Testis (tissue), 3 donors: Measurements from ENCODE around the gene STAT5B. TPM values are rescaled to one million over a fixed set of nuclear protein-coding genes. Genes with fewer than 3 reads are reported as not detected.

Experiments used
- DNase-seq: peaks from one replicate; pipeline ENCODE4 v3.0.0-alpha.2; 2019
- H3K27ac ChIP-seq, 2 donors: fragments of 200-600 bp; sonication (generic); one replicate each; pipeline ENCODE4 v1.5.1; 2019
- H3K27me3 ChIP-seq: fragments of 200-600 bp; sonication (generic); one replicate; pipeline ENCODE4 v1.5.1; 2019
- H3K36me3 ChIP-seq: fragments of 200-600 bp; sonication (generic); one replicate; pipeline ENCODE4 v1.5.1; 2017; ENCODE audit warnings: low read depth; ENCODE audit errors: missing control alignments
- H3K4me1 ChIP-seq: fragments of 200-600 bp; sonication (generic); one replicate; pipeline ENCODE4 v1.5.1; 2019
- H3K4me3 ChIP-seq, 2 donors: fragments of 200-600 bp; sonication (generic); one replicate each; pipeline ENCODE4 v1.5.1; 2017 to 2019
- H3K9me3 ChIP-seq: fragments of 200-600 bp; sonication (generic); one replicate; pipeline ENCODE4 v1.5.1; 2017
- CTCF ChIP-seq, 3 experiments: fragments of 450-650 bp in 2 of 3; fragments of 200-600 bp in 1 of 3; sonication (generic) in 1 of 3; IDR thresholded peaks; one replicate each; pipeline ENCODE4 v1.5.1; 2016 to 2019; ENCODE audit warnings: antibody characterized with exemption in 3 of 3, mild to moderate bottlenecking in 2 of 3, moderate library complexity in 1 of 3
- POLR2A ChIP-seq: fragments of 450-650 bp; IDR thresholded peaks from one replicate; pipeline ENCODE4 v1.6.1; 2017; ENCODE audit warnings: antibody characterized with exemption, mild to moderate bottlenecking, moderate library complexity
- WGBS, 2 donors: methylation state at CpG; one replicate each; pipeline ENCODE4 v1.1.5; 2018; 5-methylcytosine and 5-hydroxymethylcytosine counted together
- intact Hi-C: fragments of 100-400 bp; cut with DNase I; formaldehyde crosslinking; loops from one replicate; pipeline ENCODE4 v1.15.1; 2023; ENCODE audit warnings: low total_unique reads
- polyA plus RNA-seq: library from polyadenylated mRNA; stranded (reverse); fragments of 350-450 nt; fragmentation: Illumina TruSeq; extraction: RNeasy Lipid Tissue Mini Kit (QIAGEN cat#74804); gene quantifications from one replicate; pipeline ENCODE4 v1.2.3, GENCODE V29; 2014; ENCODE audit warnings: low read depth, low replicate concordance; ENCODE audit not compliant: insufficient read depth
- total RNA-seq, 2 donors: library from RNA; depleted of rRNA; stranded (reverse); fragments of >200 nt; gene quantifications; one replicate each; pipeline ENCODE4 v1.2.3, GENCODE V29; 2016

Gene STAT5B
- total and polyA plus RNA-seq, 3 donors from 2014 or later: 65.9 to 81.5 (median 66.0) TPM

- Histone ChIP-seq H3K27ac (peak overlapping the region in 1 of 2 donors; percentile 4), H3K4me3 (peak overlapping the region; percentile 53), H3K9me3 (no peaks in the 10 kb centered on the region), H3K27me3 (no peaks in the 10 kb centered on the region), H3K36me3 (no peaks in the 10 kb centered on the region), H3K4me1 (peaks cover 13% of the 10 kb centered on the region)
- TF ChIP-seq POLR2A: no peak
- no peak for TF ChIP-seq CTCF (IDR thresholded peaks at IDR 0.05)
- DNase-seq: no peak
- intact Hi-C loops: no loop called here
- 71 to 75% methylated on average over 9 of the region's 9 CpGs for WGBS, 2 donors
Observed at GRCh38 chr17:42182927-42183734, 93.1 kb downstream of the STAT5B start.

- DNase-seq: no peak
- H3K4me1 ChIP-seq: peaks cover 13% of the 10 kb centered on the region
- H3K36me3 ChIP-seq: no peaks in the 10 kb centered on the region
- no peaks in the 10 kb centered on the region for H3K27me3 ChIP-seq
- TF ChIP-seq POLR2A: no peak
- TF ChIP-seq CTCF (IDR thresholded peaks at IDR 0.05): no peak
- H3K27ac ChIP-seq: no peak overlapping the region
- no peak overlapping the region for H3K4me3 ChIP-seq
- no peaks in the 10 kb centered on the region for H3K9me3 ChIP-seq
- intact Hi-C loops: no loop called here
- 80 to 92% methylated on average over 2 of the region's 2 CpGs for WGBS, 2 donors
Observed at GRCh38 chr17:42181851-42182207, 94.4 kb downstream of the STAT5B start.

- TF ChIP-seq POLR2A (no peak), CTCF (IDR thresholded peaks at IDR 0.05) (peak; percentile 46 to 71 (median 50))
- intact Hi-C loops: no loop called here
- Histone ChIP-seq H3K4me1 (peaks cover 13% of the 10 kb centered on the region), H3K4me3 (peak within 1 kb of the TSS in 1 of 2 donors; percentile 32), H3K27ac (no peak within 1 kb of the TSS), H3K27me3 (no peaks in the 10 kb centered on the region), H3K9me3 (no peaks in the 10 kb centered on the region), H3K36me3 (no peaks in the 10 kb centered on the region)
- DNase-seq: peak; percentile 82
- 5 to 9% methylated on average over 20 to 46 of the region's 60 CpGs for WGBS, 2 donors
Observed at GRCh38 chr17:42180922-42181850, 95.0 kb downstream of the STAT5B start, which contains the start of gene KCNH4. Gene KCNH4 (minus strand): TSS chr17:42181142. CDS start chr17:42180945, 197 bp downstream.

- Histone ChIP-seq H3K27me3 (no peaks in the 10 kb centered on the region), H3K4me1 (peaks cover 13% of the 10 kb centered on the region), H3K36me3 (no peaks in the 10 kb centered on the region), H3K9me3 (no peaks in the 10 kb centered on the region), H3K27ac (no peak overlapping the region), H3K4me3 (peak overlapping the region in 1 of 2 donors; percentile 32)
- WGBS, 2 donors: 1 to 3% methylated on average over 13 to 32 of the region's 33 CpGs
- DNase-seq: no peak
- no peak for TF ChIP-seq POLR2A
- TF ChIP-seq CTCF (IDR thresholded peaks at IDR 0.05): no peak
- intact Hi-C loops: no loop called here
Observed at GRCh38 chr17:42180411-42180921, 95.7 kb downstream of the STAT5B start.
